K562 (cell line): ENCODE data around the gene CRTAP. TPM values are rescaled to one million over a fixed set of nuclear protein-coding genes. Genes with fewer than 3 reads are reported as not detected.
"Not testable (repeated sequence)": the region's sequence is repeated elsewhere in the genome, so short reads cannot be mapped to it uniquely, and the experiment has no call there.

ENCODE experiments used
- ATAC-seq: fragments of 200-7000 bp; cut with Tn5 transposase; 3 replicates; pipeline ENCODE4 v1.9.1; 2020; ENCODE audit warnings: moderate library complexity
- BruUV-seq: library from RNA; stranded (reverse); fragments of 400-500 nt; replicated peaks from 2 replicates; lab custom pipeline; 2021; lab: Mats Ljungman, UMichigan
- CTCF ChIA-PET: fragments of 300-600 bp; formaldehyde crosslinking; extraction: SDS; loops from one replicate; lab custom pipeline; 2021; ENCODE audit warnings: low intra/inter-chr PET ratio; lab: Yijun Ruan, JAX
- POLR2A ChIA-PET: fragments of 300-600, 350-650 bp; sonication (Branson Sonifier 250); formaldehyde crosslinking; extraction: SDS; loops from one replicate; lab custom pipeline; 2021; ENCODE audit warnings: antibody characterized with exemption, inconsistent platforms; lab: Yijun Ruan, JAX
- DNase-seq, 4 experiments: peaks; one replicate each; pipeline versions ENCODE4 v3.0.0 to v3.0.0-alpha.2; 2011 to 2018; ENCODE audit warnings: low spot score in 3 of 4, mixed read lengths in 3 of 4; ENCODE audit errors: extremely low read depth in 1 of 4
- FAIRE-seq: peaks from 2 replicates; lab custom pipeline; 2011; peaks lifted over from hg19 to GRCh38; lab: Jason Lieb, UNC
- H2AFZ ChIP-seq: 2 replicates; pipeline ENCODE4 v1.6.0; 2011; ENCODE audit warnings: low read depth, low read length, control low read depth, inconsistent platforms
- H3K27ac ChIP-seq: fragments of 200-600 bp; 3 replicates; pipeline ENCODE4 v1.8.0; 2011; ENCODE audit warnings: low read depth, mild to moderate bottlenecking, control low read depth, inconsistent platforms, low read length, moderate library complexity, mixed read lengths; ENCODE audit errors: extremely low read depth
- H3K27me3 ChIP-seq, 2 experiments: fragments of 300-600 bp in 1 of 2; 2 replicates in 1 of 2; 3 replicates in 1 of 2; pipeline versions ENCODE4 v1.6.0 to v1.8.0; 2011; ENCODE audit warnings: inconsistent platforms in 2 of 2, low read length in 2 of 2, mild to moderate bottlenecking in 1 of 2, mixed read lengths in 1 of 2, moderate library complexity in 1 of 2; ENCODE audit not compliant: control insufficient read depth in 2 of 2, insufficient read depth in 2 of 2
- H3K36me3 ChIP-seq: fragments of 300-600 bp; 3 replicates; pipeline ENCODE4 v1.8.0; 2011; ENCODE audit warnings: mild to moderate bottlenecking, low read length, inconsistent platforms; ENCODE audit not compliant: control insufficient read depth, insufficient read depth
- H3K4me1 ChIP-seq, 2 experiments: fragments of 200-600 bp in 1 of 2; replicated peaks in 1 of 2; 2 replicates in 1 of 2; 3 replicates in 1 of 2; pipeline versions ENCODE4 v1.5.1 to v1.8.0; 2011; ENCODE audit warnings: inconsistent platforms in 2 of 2, low read length in 2 of 2, mild to moderate bottlenecking in 1 of 2, mixed read lengths in 1 of 2, moderate library complexity in 1 of 2; ENCODE audit not compliant: control insufficient read depth in 2 of 2, insufficient read depth in 2 of 2
- H3K4me2 ChIP-seq: 2 replicates; pipeline ENCODE4 v1.6.1; 2011; ENCODE audit warnings: low read length, control low read depth, inconsistent platforms, mixed read lengths; ENCODE audit not compliant: insufficient read depth
- H3K4me3 ChIP-seq: fragments of 200-600 bp; sonication (generic), shearing (Covaris generic); 2 replicates; pipeline ENCODE4 v1.5.1; 2016; ENCODE audit warnings: control low read depth, inconsistent platforms
- H3K79me2 ChIP-seq: fragments of 200-600 bp; 3 replicates; pipeline ENCODE4 v1.8.0; 2011; ENCODE audit warnings: low read length, inconsistent platforms; ENCODE audit not compliant: control insufficient read depth, insufficient read depth
- H3K9ac ChIP-seq, 2 experiments: 2 replicates each; pipeline versions ENCODE4 v1.6.0 to v1.6.1; 2011; ENCODE audit warnings: low read depth in 2 of 2, low read length in 2 of 2, control low read depth in 1 of 2, inconsistent platforms in 1 of 2, mild to moderate bottlenecking in 1 of 2, mixed read lengths in 1 of 2; ENCODE audit not compliant: insufficient read depth in 1 of 2
- H3K9me1 ChIP-seq: one replicate; pipeline ENCODE4 v1.6.0; 2011; ENCODE audit warnings: inconsistent platforms, mild to moderate bottlenecking, low read length, moderate library complexity; ENCODE audit not compliant: control insufficient read depth, insufficient read depth
- H3K9me3 ChIP-seq: replicated peaks from 2 replicates; pipeline ENCODE4 v1.5.1; 2011; ENCODE audit warnings: low read depth, low read length, inconsistent platforms; ENCODE audit not compliant: control insufficient read depth, insufficient read depth
- H4K20me1 ChIP-seq: replicated peaks from 2 replicates; pipeline ENCODE4 v1.6.1; 2011; ENCODE audit warnings: low read length, inconsistent platforms, mixed read lengths; ENCODE audit not compliant: control insufficient read depth, insufficient read depth
- HOMEZ ChIP-seq: fragments of 250-450 bp; sonication (Bioruptor Pico); IDR thresholded peaks from 2 replicates; pipeline ENCODE4 v1.4.0; 2020; ENCODE audit warnings: mild to moderate bottlenecking, moderate library complexity
- MLX ChIP-seq, 2 experiments: fragments of 450-650 bp in 1 of 2; sonication (generic) in 1 of 2; formaldehyde crosslinking; conservative IDR thresholded peaks; 2 replicates each; pipeline versions ENCODE4 v1.4.0 to v1.8.1; 2020 to 2022; ENCODE audit warnings: mild to moderate bottlenecking in 1 of 2, missing genetic modification reagents in 1 of 2
- WGBS: fragments of 100-300 bp; shearing (Covaris generic); methylation state at CpG from one replicate; pipeline ENCODE4 v1.1.6; 2016; ENCODE audit warnings: low coverage, mixed read lengths; ENCODE audit not compliant: insufficient coverage; ENCODE audit errors: missing lambda C conversion rate; 5-methylcytosine and 5-hydroxymethylcytosine counted together
- in situ Hi-C: fragments of 300-500 bp; cut with MboI; formaldehyde crosslinking; loops from 4 replicates; pipeline ENCODE4 v1.15.0; 2018; ENCODE audit warnings: inconsistent platforms, mixed read lengths
- intact Hi-C: fragments of 100-400 bp; cut with micrococcal nuclease; formaldehyde crosslinking; loops from 2 replicates; pipeline ENCODE4 v1.14.2; 2022
- polyA plus RNA-seq, 8 experiments: library from polyadenylated mRNA; depleted of rRNA in 4 of 8; stranded (reverse) in 5 of 8; unstranded in 3 of 8; fragments of >200 nt; fragmentation: Nextera tagmentation in 2 of 8; fragmentation: Illumina TruSeq in 1 of 8; extraction: Ambion mirVana in 2 of 8; extraction: Trizol in 1 of 8; gene quantifications; 2 replicates each; pipeline versions ENCODE4 v1.2.1 to v1.2.3, GENCODE V29; 2011 to 2014; ENCODE audit warnings: inconsistent platforms in 1 of 8, missing spikeins in 1 of 8
- total RNA-seq, 7 experiments: library from RNA; depleted of rRNA in 6 of 7; stranded (reverse); fragments of >200 nt in 6 of 7; fragmentation: Illumina TruSeq in 2 of 7; extraction: Trizol in 2 of 7; gene quantifications; 2 replicates each; pipeline versions ENCODE4 v1.2.1 to v1.2.3, GENCODE V29; 2011 to 2021; ENCODE audit warnings: low replicate concordance in 1 of 7
- TF ChIP-seq, protein P1 (sequence below): fragments of 250-450 bp; sonication (Bioruptor Pico); IDR thresholded peaks from 2 replicates; pipeline ENCODE4 v1.8.0; 2021; ENCODE audit warnings: moderate library complexity, mild to moderate bottlenecking, inconsistent platforms
- TF ChIP-seq, protein P2 (sequence below): sonication (generic); formaldehyde crosslinking; IDR thresholded peaks from 2 replicates; pipeline ENCODE4 v1.8.1; 2023; ENCODE audit warnings: mild to moderate bottlenecking, missing genetic modification reagents
- TF ChIP-seq, protein P3 (sequence below): sonication (generic); IDR thresholded peaks from 2 replicates; pipeline ENCODE4 v1.6.1; 2016

Gene CRTAP
- total and polyA plus RNA-seq, 9 of the 15 experiments (the other 6 are each of a cell fraction or from before 2014, with no cell fraction given) = 10.0 to 121 (median 53.0) TPM

- no peak for TF ChIP-seq MLX (CRISPR knock-in tag; conservative IDR thresholded peaks at IDR 0.05)
- no peak for TF ChIP-seq HOMEZ (CRISPR knock-in tag)
- TF ChIP-seq, protein P1, sequence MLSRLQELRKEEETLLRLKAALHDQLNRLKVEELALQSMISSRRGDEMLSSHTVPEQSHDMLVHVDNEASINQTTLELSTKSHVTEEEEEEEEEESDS (CRISPR knock-in tag) = no peak
- TF ChIP-seq, protein P2, sequence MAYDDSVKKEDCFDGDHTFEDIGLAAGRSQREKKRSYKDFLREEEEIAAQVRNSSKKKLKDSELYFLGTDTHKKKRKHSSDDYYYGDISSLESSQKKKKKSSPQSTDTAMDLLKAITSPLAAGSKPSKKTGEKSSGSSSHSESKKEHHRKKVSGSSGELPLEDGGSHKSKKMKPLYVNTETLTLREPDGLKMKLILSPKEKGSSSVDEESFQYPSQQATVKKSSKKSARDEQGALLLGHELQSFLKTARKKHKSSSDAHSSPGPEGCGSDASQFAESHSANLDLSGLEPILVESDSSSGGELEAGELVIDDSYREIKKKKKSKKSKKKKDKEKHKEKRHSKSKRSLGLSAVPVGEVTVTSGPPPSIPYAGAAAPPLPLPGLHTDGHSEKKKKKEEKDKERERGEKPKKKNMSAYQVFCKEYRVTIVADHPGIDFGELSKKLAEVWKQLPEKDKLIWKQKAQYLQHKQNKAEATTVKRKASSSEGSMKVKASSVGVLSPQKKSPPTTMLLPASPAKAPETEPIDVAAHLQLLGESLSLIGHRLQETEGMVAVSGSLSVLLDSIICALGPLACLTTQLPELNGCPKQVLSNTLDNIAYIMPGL (CRISPR knock-in tag) = no peak
These were observed 46.3 kb upstream of the CRTAP start (continued) for GRCh38 chr3:33067484-33067883.

DNA sequence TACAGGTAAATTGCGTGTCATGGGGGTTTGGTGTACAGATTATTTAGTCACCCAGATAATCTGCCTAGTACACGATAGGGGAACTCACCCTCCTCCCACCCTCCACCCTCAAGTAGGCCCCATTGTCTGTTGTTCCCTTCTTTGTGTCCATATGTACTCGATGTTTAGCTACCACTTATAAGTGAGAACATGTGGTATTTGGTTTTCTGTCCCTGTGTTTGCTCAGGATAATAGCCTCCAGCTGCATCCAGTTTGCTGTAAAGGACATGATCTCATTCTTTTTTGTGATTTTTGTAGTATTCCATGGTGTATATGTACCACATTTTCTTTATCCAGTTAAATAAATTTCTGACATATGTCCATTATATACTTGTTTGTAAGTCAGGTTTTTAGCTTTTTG, 44.0 kb upstream of the CRTAP start:
- H3K79me2 ChIP-seq, ATAC-seq, FAIRE-seq, DNase-seq, CTCF ChIA-PET, BruUV-seq, H3K4me3 ChIP-seq, H2AFZ ChIP-seq, H4K20me1 ChIP-seq, H3K9me1 ChIP-seq, H3K27ac ChIP-seq, H3K9me3 ChIP-seq, H3K27me3 ChIP-seq, H3K4me2 ChIP-seq, H3K9ac ChIP-seq: not testable (repeated sequence)
- intact Hi-C loops (loop anchor here (10.0 kb wide), 1 partner anchor 555 kb away; no protein-coding TSS in a partner anchor), in situ Hi-C loops (loop anchor here (5.0 kb wide), 1 partner anchor 118 kb away; the partner anchor contains the start of gene CCR4)
- TF ChIP-seq, protein P3, sequence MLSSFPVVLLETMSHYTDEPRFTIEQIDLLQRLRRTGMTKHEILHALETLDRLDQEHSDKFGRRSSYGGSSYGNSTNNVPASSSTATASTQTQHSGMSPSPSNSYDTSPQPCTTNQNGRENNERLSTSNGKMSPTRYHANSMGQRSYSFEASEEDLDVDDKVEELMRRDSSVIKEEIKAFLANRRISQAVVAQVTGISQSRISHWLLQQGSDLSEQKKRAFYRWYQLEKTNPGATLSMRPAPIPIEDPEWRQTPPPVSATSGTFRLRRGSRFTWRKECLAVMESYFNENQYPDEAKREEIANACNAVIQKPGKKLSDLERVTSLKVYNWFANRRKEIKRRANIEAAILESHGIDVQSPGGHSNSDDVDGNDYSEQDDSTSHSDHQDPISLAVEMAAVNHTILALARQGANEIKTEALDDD = 0 out of 2 replicates have a peak, but pooled peaks have one; percentile 28
- 46% methylated on average over 3 of the region's 3 CpGs for WGBS
- Histone ChIP-seq H3K4me1 (peaks cover 3 to 16% of the 10 kb centered on the region in 2 experiments; a peak in 4 of 5 replicates), H3K36me3 (peaks cover 54% of the 10 kb centered on the region; the same call in 2 of the 3 replicates)
- POLR2A ChIA-PET = interaction anchor here (0.6 to 1.8 kb wide), 4 partner anchors 9 to 218 kb away, joined by 3 to 10 read pairs (median 4); no protein-coding TSS in a partner anchor
